Measurements from ENCODE around the gene TMEM94.

The TMEM94 gene

GRCh38 chr17:75521951-75522727 lies 65.7 kb downstream of the TMEM94 start:
- TF ChIP-seq JUND (IDR thresholded peaks at IDR 0.05; ENCODE audit: low read depth), result no peak
- in situ Hi-C loops (cut with HindIII; ENCODE audit: low pct_unique_long_range_greater_than_20kb, low sequenced_read_pairs), result no loop called here
- DNase-seq (ENCODE audit: low read depth in 1 of 2, low spot score in 1 of 2), result no peak

- in situ Hi-C loops (cut with HindIII; ENCODE audit: low pct_unique_long_range_greater_than_20kb, low sequenced_read_pairs), result no loop called here
- TF ChIP-seq JUND (IDR thresholded peaks at IDR 0.05; ENCODE audit: low read depth), result no peak
Measured at GRCh38 chr17:75523647-75524046, 67.2 kb downstream of the TMEM94 start.

GRCh38 chr17:75524269-75524969 lies 68.0 kb downstream of the TMEM94 start:
- TF ChIP-seq JUND (IDR thresholded peaks at IDR 0.05; ENCODE audit: low read depth), result no peak
- no peak for DNase-seq (ENCODE audit: low read depth in 1 of 2, low spot score in 1 of 2)
- in situ Hi-C loops (cut with HindIII; ENCODE audit: low pct_unique_long_range_greater_than_20kb, low sequenced_read_pairs), result no loop called here

More at GRCh38 chr17:75523647-75524046, 67.2 kb downstream of the TMEM94 start:
- no peak for DNase-seq (ENCODE audit: low read depth in 1 of 2, low spot score in 1 of 2)

GRCh38 chr17:75524970-75525805 lies 68.8 kb downstream of the TMEM94 start, which contains the start of gene LLGL2:
Gene LLGL2 (plus strand): TSS chr17:75525697. CDS start chr17:75543427, 17,730 bp downstream.
- peak; percentile 94 to 98 for DNase-seq (ENCODE audit: low read depth in 1 of 2, low spot score in 1 of 2)
- TF ChIP-seq JUND (IDR thresholded peaks at IDR 0.05; ENCODE audit: low read depth), result no peak
- in situ Hi-C loops (cut with HindIII; ENCODE audit: low pct_unique_long_range_greater_than_20kb, low sequenced_read_pairs), result no loop called here

GRCh38 chr17:75525806-75526554 lies 69.5 kb downstream of the TMEM94 start:
- TF ChIP-seq JUND (IDR thresholded peaks at IDR 0.05; ENCODE audit: low read depth), result no peak
- DNase-seq (ENCODE audit: low read depth in 1 of 2, low spot score in 1 of 2), result peak; percentile 51 to 68
- in situ Hi-C loops (cut with HindIII; ENCODE audit: low pct_unique_long_range_greater_than_20kb, low sequenced_read_pairs), result no loop called here

- DNase-seq (ENCODE audit: low read depth in 1 of 2, low spot score in 1 of 2), result peak in 1 of 2 experiments; percentile 59
- TF ChIP-seq JUND (IDR thresholded peaks at IDR 0.05; ENCODE audit: low read depth), result no peak
- in situ Hi-C loops (cut with HindIII; ENCODE audit: low pct_unique_long_range_greater_than_20kb, low sequenced_read_pairs), result no loop called here
Measured at GRCh38 chr17:75526555-75527270, 70.3 kb downstream of the TMEM94 start.

- DNase-seq (ENCODE audit: low read depth in 1 of 2, low spot score in 1 of 2), result no peak
- no peak for TF ChIP-seq JUND (IDR thresholded peaks at IDR 0.05; ENCODE audit: low read depth)
- in situ Hi-C loops (cut with HindIII; ENCODE audit: low pct_unique_long_range_greater_than_20kb, low sequenced_read_pairs), result no loop called here
Measured at GRCh38 chr17:75530837-75531720, 74.6 kb downstream of the TMEM94 start.

GRCh38 chr17:75531721-75532072 lies 75.3 kb downstream of the TMEM94 start:
- no peak for TF ChIP-seq JUND (IDR thresholded peaks at IDR 0.05; ENCODE audit: low read depth)
- no peak for DNase-seq (ENCODE audit: low read depth in 1 of 2, low spot score in 1 of 2)
- in situ Hi-C loops (cut with HindIII; ENCODE audit: low pct_unique_long_range_greater_than_20kb, low sequenced_read_pairs), result no loop called here

GRCh38 chr17:75535119-75535537 lies 78.7 kb downstream of the TMEM94 start:
- TF ChIP-seq JUND (IDR thresholded peaks at IDR 0.05; ENCODE audit: low read depth), result no peak
- in situ Hi-C loops (cut with HindIII; ENCODE audit: low pct_unique_long_range_greater_than_20kb, low sequenced_read_pairs), result no loop called here
- no peak for DNase-seq (ENCODE audit: low read depth in 1 of 2, low spot score in 1 of 2)

- in situ Hi-C loops (cut with HindIII; ENCODE audit: low pct_unique_long_range_greater_than_20kb, low sequenced_read_pairs), result no loop called here
- TF ChIP-seq JUND (IDR thresholded peaks at IDR 0.05; ENCODE audit: low read depth), result no peak
- no peak for DNase-seq (ENCODE audit: low read depth in 1 of 2, low spot score in 1 of 2)
Measured at GRCh38 chr17:75535871-75536270, 79.4 kb downstream of the TMEM94 start.

GRCh38 chr17:75536366-75536765 lies 79.9 kb downstream of the TMEM94 start:
- DNase-seq (ENCODE audit: low read depth in 1 of 2, low spot score in 1 of 2), result no peak
- no peak for TF ChIP-seq JUND (IDR thresholded peaks at IDR 0.05; ENCODE audit: low read depth)
- in situ Hi-C loops (cut with HindIII; ENCODE audit: low pct_unique_long_range_greater_than_20kb, low sequenced_read_pairs), result no loop called here
